HUES64 (cell line): ENCODE measurements around the gene TMEM128.
"Not testable (repeated sequence)": the region's sequence is repeated elsewhere in the genome, so short reads cannot be mapped to it uniquely, and the experiment has no call there.

Experiments used
- H3K27ac ChIP-seq: 2 replicates; pipeline ENCODE4 v1.7.0; 2013; ENCODE audit warnings: low read depth, low read length, inconsistent platforms
- H3K27me3 ChIP-seq: 2 replicates; pipeline ENCODE4 v1.6.1; 2013; ENCODE audit warnings: mild to moderate bottlenecking, low read length; ENCODE audit not compliant: insufficient read depth
- H3K36me3 ChIP-seq: 2 replicates; pipeline ENCODE4 v1.6.1; 2013; ENCODE audit warnings: mild to moderate bottlenecking, low read length; ENCODE audit not compliant: insufficient read depth
- H3K4me1 ChIP-seq: 2 replicates; pipeline ENCODE4 v1.6.1; 2013; ENCODE audit warnings: mild to moderate bottlenecking, low read length, moderate library complexity; ENCODE audit not compliant: insufficient read depth
- H3K4me3 ChIP-seq: 2 replicates; pipeline ENCODE4 v1.5.1; 2013; ENCODE audit warnings: mild to moderate bottlenecking, low read length, moderate library complexity
- H3K9ac ChIP-seq: 2 replicates; pipeline ENCODE4 v1.6.1; 2013; ENCODE audit warnings: mild to moderate bottlenecking, low read depth, low read length
- H3K9me3 ChIP-seq: 2 replicates; pipeline ENCODE4 v1.6.1; 2013; ENCODE audit warnings: low read depth, low read length; ENCODE audit not compliant: insufficient read depth
- WGBS: fragments of 150-250, 120-280 bp; methylation state at CpG from one replicate; pipeline ENCODE4 v1.1.7; 2013; ENCODE audit warnings: missing lambda C conversion rate; 5-methylcytosine and 5-hydroxymethylcytosine counted together

TMEM128 gene

DNA sequence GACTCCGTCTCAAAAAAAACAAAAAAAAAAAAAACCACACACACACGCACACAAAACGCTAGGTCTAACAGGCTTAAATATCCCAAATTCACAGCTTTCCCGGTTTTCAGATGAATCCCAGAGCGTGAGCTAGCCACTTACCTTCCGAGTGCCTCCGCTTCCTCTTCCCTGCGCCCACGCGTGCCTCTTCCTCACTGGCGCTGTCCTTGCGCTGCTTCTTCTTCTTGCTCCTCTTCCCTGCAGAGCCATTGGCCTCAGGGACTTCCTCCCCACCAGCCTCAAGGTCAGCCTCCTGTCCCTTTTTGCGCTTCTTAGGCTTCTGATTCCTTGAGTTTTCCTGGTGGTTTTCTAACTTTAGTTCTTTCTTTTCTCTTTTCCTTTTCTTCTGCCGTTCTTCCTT, 26.2 kb upstream of the TMEM128 start:
- no peaks in the 10 kb centered on the region for H3K9me3 ChIP-seq
- H3K4me3 ChIP-seq, result no peak overlapping the region
- H3K9ac ChIP-seq, result no peak overlapping the region
- H3K27ac ChIP-seq, result no peak overlapping the region
- H3K36me3 ChIP-seq, result peaks cover 92% of the 10 kb centered on the region
- 96% methylated on average over 14 of the region's 14 CpGs for WGBS
- no peaks in the 10 kb centered on the region for H3K4me1 ChIP-seq
- no peaks in the 10 kb centered on the region for H3K27me3 ChIP-seq

DNA sequence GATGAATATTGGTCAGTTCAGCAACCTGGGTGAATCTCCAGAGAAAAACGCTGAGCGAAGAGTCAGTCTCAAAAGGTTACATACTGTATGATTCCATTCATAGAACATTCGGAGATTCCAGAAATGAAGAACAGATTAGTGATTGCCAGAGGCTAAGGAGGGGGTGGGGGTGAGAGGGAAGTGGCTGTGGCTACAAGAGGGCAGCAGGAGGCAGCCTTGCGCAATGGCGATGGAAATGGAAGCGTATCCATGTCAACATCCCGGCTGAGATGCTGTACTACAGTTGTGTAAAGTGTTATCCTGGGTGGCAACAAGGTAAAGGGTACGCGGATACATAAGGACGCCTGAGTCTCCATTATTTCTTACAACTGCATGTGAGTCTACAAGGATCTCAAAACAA, 23.9 kb upstream of the TMEM128 start:
- WGBS, result 96% methylated on average over 10 of the region's 10 CpGs
- no peaks in the 10 kb centered on the region for H3K27me3 ChIP-seq
- no peak overlapping the region for H3K4me3 ChIP-seq
- no peak overlapping the region for H3K27ac ChIP-seq
- H3K36me3 ChIP-seq, result peaks cover 91% of the 10 kb centered on the region
- no peaks in the 10 kb centered on the region for H3K4me1 ChIP-seq
- no peaks in the 10 kb centered on the region for H3K9me3 ChIP-seq
- H3K9ac ChIP-seq, result no peak overlapping the region

DNA sequence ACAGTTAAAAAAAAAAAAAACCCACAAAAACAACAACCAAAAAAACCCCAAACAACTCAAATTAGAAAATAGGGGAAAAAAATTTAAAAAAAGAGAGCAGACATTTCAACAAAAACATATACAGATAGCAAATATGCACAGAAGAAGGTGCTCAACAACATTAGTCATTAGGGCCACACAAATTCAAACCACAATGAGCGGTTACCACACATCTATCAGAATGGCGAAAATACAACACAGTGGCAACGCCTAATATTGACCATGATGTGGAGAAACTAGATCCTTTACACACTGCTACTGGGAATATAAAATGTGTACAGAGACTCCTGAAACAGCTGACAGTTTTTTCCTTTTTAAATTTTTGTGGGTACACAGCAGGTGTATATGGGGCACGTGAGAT, 22.5 kb upstream of the TMEM128 start:
- H3K27me3 ChIP-seq, result no peaks in the 10 kb centered on the region
- H3K4me1 ChIP-seq, result no peaks in the 10 kb centered on the region
- no peak overlapping the region for H3K9ac ChIP-seq
- H3K4me3 ChIP-seq, result no peak overlapping the region
- no peak overlapping the region for H3K27ac ChIP-seq
- peaks cover 82% of the 10 kb centered on the region for H3K36me3 ChIP-seq
- 90% methylated on average over 3 of the region's 4 CpGs for WGBS
- no peaks in the 10 kb centered on the region for H3K9me3 ChIP-seq

DNA sequence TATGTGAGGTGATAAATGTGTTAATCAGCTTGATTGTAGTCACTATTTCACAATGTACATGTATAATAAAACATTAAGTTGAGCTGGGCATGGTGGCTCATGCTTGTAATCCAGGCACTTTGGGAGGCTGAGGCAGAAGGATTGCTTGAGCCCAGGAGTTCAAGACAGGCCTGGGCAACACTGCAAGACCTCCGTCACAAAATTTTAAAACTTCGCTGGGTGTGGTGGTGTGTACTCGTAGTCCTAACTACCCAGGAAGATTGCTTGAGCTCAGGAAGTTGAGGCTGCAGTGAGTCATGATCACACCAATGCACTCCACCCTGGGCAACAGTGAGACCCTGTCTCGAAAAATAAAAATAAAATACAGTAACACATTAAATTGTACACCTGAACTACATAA, 21.8 kb upstream of the TMEM128 start:
- H3K4me1 ChIP-seq, result no peaks in the 10 kb centered on the region
- H3K27me3 ChIP-seq, result no peaks in the 10 kb centered on the region
- peaks cover 76% of the 10 kb centered on the region for H3K36me3 ChIP-seq

DNA sequence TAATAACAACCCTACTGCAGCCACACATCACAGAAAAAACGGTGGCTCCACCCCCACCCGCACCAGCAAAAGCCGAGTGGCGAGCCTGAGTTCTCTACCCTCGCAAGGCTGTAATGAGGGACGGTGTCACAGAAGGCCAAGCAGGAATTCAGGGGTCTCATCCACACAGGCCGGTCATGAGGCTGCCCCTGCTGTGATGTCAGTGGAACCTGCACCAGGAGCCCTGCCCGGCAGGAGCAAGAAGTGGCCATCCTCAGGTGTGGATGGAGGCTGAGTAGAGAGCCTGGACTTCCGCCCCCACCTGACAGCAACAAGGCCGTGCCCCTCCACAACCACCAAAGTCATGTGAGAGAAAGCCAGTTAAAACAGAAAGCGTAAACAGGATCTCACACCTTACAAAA, 21.3 kb upstream of the TMEM128 start:
- no peaks in the 10 kb centered on the region for H3K9me3 ChIP-seq
- no peak overlapping the region for H3K9ac ChIP-seq
- no peaks in the 10 kb centered on the region for H3K27me3 ChIP-seq
- H3K4me3 ChIP-seq, result no peak overlapping the region
- no peaks in the 10 kb centered on the region for H3K4me1 ChIP-seq
- 96% methylated on average over 10 of the region's 11 CpGs for WGBS
- peaks cover 70% of the 10 kb centered on the region for H3K36me3 ChIP-seq
- H3K27ac ChIP-seq, result no peak overlapping the region

More for the DNA sequence above, 21.8 kb upstream of the TMEM128 start:
- Histone ChIP-seq H3K9ac (no peak overlapping the region), H3K4me3 (no peak overlapping the region), H3K27ac (no peak overlapping the region), H3K9me3 (no peaks in the 10 kb centered on the region)
- WGBS, result 95% methylated on average over 3 of the region's 4 CpGs

DNA sequence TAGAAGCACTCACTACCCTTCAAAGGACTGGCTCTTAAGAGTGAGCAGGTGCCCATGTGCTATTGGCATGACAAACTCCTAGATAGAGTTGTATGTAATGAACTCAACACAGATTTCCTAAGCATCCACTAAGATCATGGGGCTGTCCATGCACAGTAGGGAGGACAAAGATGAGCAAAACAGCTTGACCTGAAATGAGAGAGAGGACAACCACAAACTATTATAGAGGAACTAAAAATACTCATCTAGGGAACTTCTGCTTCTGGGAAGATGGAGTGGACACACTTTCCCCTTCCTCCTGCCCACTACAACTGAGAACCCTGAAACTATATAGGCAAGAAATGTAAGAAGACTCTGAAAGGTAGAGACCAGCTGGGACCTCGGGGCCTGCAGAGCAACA, 20.8 kb upstream of the TMEM128 start:
- no peaks in the 10 kb centered on the region for H3K4me1 ChIP-seq
- H3K27me3 ChIP-seq, result no peaks in the 10 kb centered on the region
- peaks cover 65% of the 10 kb centered on the region for H3K36me3 ChIP-seq
- no peaks in the 10 kb centered on the region for H3K9me3 ChIP-seq
- H3K9ac ChIP-seq, result no peak overlapping the region
- no peak overlapping the region for H3K27ac ChIP-seq
- H3K4me3 ChIP-seq, result no peak overlapping the region
- 100% methylated on average over 1 of the region's 1 CpG for WGBS

DNA sequence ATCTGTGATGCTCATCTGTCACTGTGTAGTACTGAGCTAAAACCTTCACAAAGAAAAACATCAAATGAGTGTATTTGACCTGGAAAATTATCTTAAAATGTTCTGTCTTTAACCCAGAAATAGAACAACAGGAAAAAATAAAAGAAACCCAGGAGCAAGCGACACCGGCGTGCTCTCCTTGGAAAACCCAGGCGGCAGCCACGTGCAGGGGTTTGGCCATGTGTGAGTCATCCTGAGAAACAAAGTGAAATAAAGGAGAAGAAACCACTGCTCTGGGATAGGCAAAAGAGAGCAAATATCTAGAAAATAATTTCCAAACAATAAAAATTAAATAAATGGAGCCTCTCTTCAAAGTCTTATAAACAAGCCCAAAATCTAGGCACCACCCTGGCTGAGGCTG, 20.0 kb upstream of the TMEM128 start:
- Histone ChIP-seq H3K27me3 (no peaks in the 10 kb centered on the region), H3K36me3 (peaks cover 57% of the 10 kb centered on the region), H3K4me1 (no peaks in the 10 kb centered on the region), H3K4me3 (no peak overlapping the region), H3K9me3 (no peaks in the 10 kb centered on the region), H3K9ac (no peak overlapping the region), H3K27ac (no peak overlapping the region)
- WGBS, result 92% methylated on average over 5 of the region's 5 CpGs

DNA sequence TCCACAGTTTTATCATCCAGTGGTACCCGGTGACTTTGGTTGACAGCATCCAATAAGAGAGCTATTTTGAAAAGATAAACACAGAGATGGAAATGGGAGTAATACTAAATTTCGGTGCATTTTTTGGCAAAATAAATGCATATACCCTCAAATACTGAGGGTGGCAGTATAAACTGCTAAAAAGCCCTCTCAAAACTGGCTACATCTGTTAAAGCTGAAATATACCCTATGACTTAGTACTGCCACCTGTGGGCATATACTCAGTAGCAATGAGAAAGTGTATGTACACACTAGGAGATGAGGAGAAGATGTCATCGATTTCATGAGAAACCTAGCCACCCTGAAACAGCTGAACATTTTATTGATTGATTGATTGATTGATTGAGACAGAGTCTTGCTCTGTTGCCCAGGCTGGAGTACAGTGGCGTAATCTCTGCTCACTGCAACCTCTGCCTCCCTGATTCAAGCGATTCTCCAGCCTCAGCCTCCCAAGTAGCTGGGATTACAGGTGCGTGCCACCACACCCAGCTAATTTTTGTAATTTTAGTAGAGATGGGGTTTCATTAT, 12.2 kb upstream of the TMEM128 start:
- Histone ChIP-seq H3K36me3 (no peaks in the 10 kb centered on the region), H3K9me3 (no peaks in the 10 kb centered on the region), H3K27me3 (no peaks in the 10 kb centered on the region), H3K27ac (no peak overlapping the region), H3K4me3 (no peak overlapping the region), H3K9ac (no peak overlapping the region), H3K4me1 (0 out of 2 replicates have a peak, but pooled peaks cover 6% of the 10 kb centered on the region)
- 64% methylated on average over 3 of the region's 6 CpGs for WGBS

DNA sequence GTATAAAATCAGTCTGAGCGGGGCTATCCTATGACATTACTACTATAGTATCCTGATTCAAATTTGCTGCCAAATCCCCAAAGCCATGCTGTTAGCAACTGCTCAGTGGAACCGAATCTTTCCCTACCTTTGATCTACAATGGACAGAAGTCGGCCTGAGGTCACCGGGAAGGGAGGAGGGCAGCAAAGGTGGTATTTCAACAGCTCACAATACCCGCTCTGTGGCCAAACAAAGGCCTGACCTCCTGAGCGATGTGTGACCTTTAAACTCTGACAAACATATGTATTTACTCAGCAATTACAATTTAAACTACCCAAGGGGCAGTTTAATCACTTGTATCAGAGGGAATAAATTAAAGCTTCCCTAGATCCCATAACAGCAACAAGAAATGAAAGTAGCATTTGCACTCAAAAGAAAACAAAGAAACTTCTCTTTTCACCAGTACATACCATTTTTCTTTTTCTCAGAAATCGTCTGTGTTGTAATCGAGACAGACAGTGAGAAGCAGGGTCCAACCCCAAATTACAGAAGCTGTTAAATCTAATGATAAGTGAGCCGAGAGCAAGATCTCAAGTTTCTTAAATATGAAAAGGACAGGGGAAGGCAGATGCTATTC, 11.6 kb upstream of the TMEM128 start:
- 75% methylated on average over 9 of the region's 9 CpGs for WGBS
- H3K27me3 ChIP-seq, result peaks cover 3% of the 10 kb centered on the region; the same call in 1 of the 2 replicates
- H3K27ac ChIP-seq, result no peak overlapping the region
- no peak overlapping the region for H3K4me3 ChIP-seq
- H3K4me1 ChIP-seq, result 0 out of 2 replicates have a peak, but pooled peaks cover 6% of the 10 kb centered on the region
- no peak overlapping the region for H3K9ac ChIP-seq
- H3K36me3 ChIP-seq, result no peaks in the 10 kb centered on the region
- no peaks in the 10 kb centered on the region for H3K9me3 ChIP-seq

DNA sequence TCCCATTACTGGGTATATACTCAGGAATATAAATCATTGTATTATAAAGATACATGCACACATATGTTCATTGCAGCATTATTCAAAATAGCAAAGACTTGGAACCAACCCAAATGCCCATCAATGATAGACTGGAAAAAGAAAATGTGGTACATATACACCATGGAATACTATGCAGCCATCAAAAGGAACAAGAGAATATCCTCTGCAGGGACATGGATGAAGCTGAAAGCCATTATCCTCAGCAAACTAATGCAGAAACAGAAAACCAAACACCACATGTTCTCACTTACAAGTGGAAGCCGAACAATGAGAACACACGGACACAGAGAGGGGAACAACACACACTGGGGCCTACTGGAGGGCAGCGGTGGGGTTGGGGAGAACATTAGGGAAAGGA, 9.7 kb upstream of the TMEM128 start:
- H3K27ac ChIP-seq, H3K9me3 ChIP-seq, H3K36me3 ChIP-seq, H3K27me3 ChIP-seq, H3K4me3 ChIP-seq, H3K4me1 ChIP-seq, H3K9ac ChIP-seq: not testable (repeated sequence)
- 64% methylated on average over 3 of the region's 3 CpGs for WGBS

DNA sequence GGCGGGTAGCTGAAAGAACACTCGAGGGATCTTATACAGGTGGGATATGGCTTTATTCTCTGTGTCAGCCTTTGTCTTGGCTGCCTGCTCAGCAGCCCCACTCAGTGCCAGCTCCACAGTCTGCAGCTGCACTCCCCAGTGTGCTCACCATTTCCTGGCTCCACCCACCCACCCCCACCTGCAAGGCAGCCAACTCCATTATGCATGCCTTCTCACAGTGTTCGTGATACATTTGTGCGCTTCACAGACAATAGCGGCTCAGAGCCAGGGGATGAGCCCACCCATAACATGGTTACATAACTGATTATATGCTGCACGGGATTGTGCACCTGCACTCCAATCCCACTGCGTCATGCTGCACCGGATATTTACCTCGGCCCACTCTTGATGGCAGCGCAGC, 8.8 kb upstream of the TMEM128 start:
- Histone ChIP-seq H3K4me3 (no peak overlapping the region), H3K27ac (no peak overlapping the region), H3K27me3 (peaks cover 6% of the 10 kb centered on the region; the same call in 1 of the 2 replicates), H3K4me1 (0 out of 2 replicates have a peak, but pooled peaks cover 6% of the 10 kb centered on the region), H3K9ac (no peak overlapping the region), H3K36me3 (no peaks in the 10 kb centered on the region), H3K9me3 (no peaks in the 10 kb centered on the region)
- WGBS, result 79% methylated on average over 10 of the region's 10 CpGs
